H9 (cell line): ENCODE measurements around the gene CERS3. TPM values are rescaled to one million over a fixed set of nuclear protein-coding genes. Genes with fewer than 3 reads are reported as not detected.

Source experiments
- DNase-seq: peaks from one replicate; pipeline ENCODE4 v3.0.0-alpha.2; 2017
- H2AFZ ChIP-seq: one replicate; pipeline ENCODE4 v1.6.1; 2013; ENCODE audit warnings: mild to moderate bottlenecking, low read length, control low read depth, moderate library complexity
- H2AK5ac ChIP-seq: 2 replicates; pipeline ENCODE4 v1.6.1; 2013; ENCODE audit warnings: low read length, control low read depth, mixed read lengths; ENCODE audit not compliant: insufficient read length
- H2BK120ac ChIP-seq: one replicate; pipeline ENCODE4 v1.6.1; 2013; ENCODE audit warnings: low read depth, mild to moderate bottlenecking, low read length, control low read depth, inconsistent platforms; ENCODE audit not compliant: poor library complexity, severe bottlenecking
- H2BK12ac ChIP-seq: 2 replicates; pipeline ENCODE4 v1.6.1; 2013; ENCODE audit warnings: low read length, control low read depth, mixed read lengths, low read depth; ENCODE audit not compliant: insufficient read length
- H2BK15ac ChIP-seq: 2 replicates; pipeline ENCODE4 v1.6.1; 2013; ENCODE audit warnings: low read depth, low read length, control low read depth
- H2BK20ac ChIP-seq: one replicate; pipeline ENCODE4 v1.6.1; 2013; ENCODE audit warnings: low read depth, mild to moderate bottlenecking, low read length, control low read depth, inconsistent platforms; ENCODE audit not compliant: poor library complexity, severe bottlenecking
- H2BK5ac ChIP-seq: 2 replicates; pipeline ENCODE4 v1.6.1; 2013; ENCODE audit warnings: low read length, control low read depth, mixed read lengths; ENCODE audit not compliant: insufficient read length
- H3K14ac ChIP-seq: 2 replicates; pipeline ENCODE4 v1.6.1; 2013; ENCODE audit warnings: low read length, control low read depth; ENCODE audit not compliant: insufficient read depth
- H3K18ac ChIP-seq: 2 replicates; pipeline ENCODE4 v1.6.1; 2013; ENCODE audit warnings: low read depth, mild to moderate bottlenecking, mixed read lengths, low read length, control low read depth; ENCODE audit not compliant: insufficient read length
- H3K23ac ChIP-seq: 2 replicates; pipeline ENCODE4 v1.6.1; 2013; ENCODE audit warnings: low read length, control low read depth, mixed read lengths, low read depth; ENCODE audit not compliant: insufficient read length
- H3K23me2 ChIP-seq: 2 replicates; pipeline ENCODE4 v1.6.1; 2013; ENCODE audit warnings: low read depth, mild to moderate bottlenecking, mixed read lengths, low read length, control low read depth; ENCODE audit not compliant: insufficient read length, poor library complexity, severe bottlenecking
- H3K27ac ChIP-seq: 2 replicates; pipeline ENCODE4 v1.5.1; 2013; ENCODE audit warnings: low read length, control low read depth, mixed read lengths, low read depth; ENCODE audit not compliant: insufficient read length
- H3K27me3 ChIP-seq: 2 replicates; pipeline ENCODE4 v1.6.1; 2013; ENCODE audit warnings: low read length, control low read depth, inconsistent platforms; ENCODE audit not compliant: insufficient read depth
- H3K4ac ChIP-seq: 2 replicates; pipeline ENCODE4 v1.6.1; 2013; ENCODE audit warnings: low read depth, mild to moderate bottlenecking, control low read depth, inconsistent platforms, low read length, moderate library complexity
- H3K4me1 ChIP-seq: 2 replicates; pipeline ENCODE4 v1.6.1; 2013; ENCODE audit warnings: low read length, control low read depth, inconsistent platforms; ENCODE audit not compliant: insufficient read depth
- H3K4me2 ChIP-seq: 2 replicates; pipeline ENCODE4 v1.6.1; 2013; ENCODE audit warnings: low read length, control low read depth, mixed read lengths; ENCODE audit not compliant: insufficient read length, insufficient read depth
- H3K56ac ChIP-seq: 2 replicates; pipeline ENCODE4 v1.6.1; 2013; ENCODE audit warnings: low read depth, mild to moderate bottlenecking, mixed read lengths, low read length, control low read depth; ENCODE audit not compliant: insufficient read length
- H3K79me1 ChIP-seq: 2 replicates; pipeline ENCODE4 v1.6.1; 2013; ENCODE audit warnings: low read depth, mild to moderate bottlenecking, moderate library complexity, low read length, control low read depth, inconsistent platforms; ENCODE audit not compliant: insufficient read depth, poor library complexity, severe bottlenecking
- H3K79me2 ChIP-seq: 2 replicates; pipeline ENCODE4 v1.6.1; 2013; ENCODE audit warnings: low read length, control low read depth, inconsistent platforms; ENCODE audit not compliant: insufficient read depth
- H3K9ac ChIP-seq: 2 replicates; pipeline ENCODE4 v1.6.1; 2013; ENCODE audit warnings: low read length, control low read depth, mixed read lengths; ENCODE audit not compliant: insufficient read length; ENCODE audit errors: extremely low read depth
- H3K9me3 ChIP-seq: one replicate; pipeline ENCODE4 v1.6.1; 2013; ENCODE audit warnings: low read depth, low read length, inconsistent platforms; ENCODE audit not compliant: control insufficient read depth
- H3T11ph ChIP-seq: one replicate; pipeline ENCODE4 v1.6.1; 2013; ENCODE audit warnings: mild to moderate bottlenecking, low read length, control low read depth, inconsistent platforms
- H4K20me1 ChIP-seq: one replicate; pipeline ENCODE4 v1.6.1; 2013; ENCODE audit not compliant: control insufficient read depth, insufficient read length, insufficient read depth
- H4K5ac ChIP-seq: 2 replicates; pipeline ENCODE4 v1.6.1; 2013; ENCODE audit warnings: low read depth, mild to moderate bottlenecking, mixed read lengths, low read length, control low read depth; ENCODE audit not compliant: insufficient read length
- H4K8ac ChIP-seq: replicated peaks from 2 replicates; pipeline ENCODE4 v1.6.1; 2013; ENCODE audit warnings: low read length, control low read depth, mixed read lengths, low read depth; ENCODE audit not compliant: insufficient read length
- H4K91ac ChIP-seq: 2 replicates; pipeline ENCODE4 v1.6.1; 2013; ENCODE audit warnings: low read depth, mild to moderate bottlenecking, moderate library complexity, mixed read lengths, low read length, control low read depth; ENCODE audit not compliant: insufficient read length
- H3K27ac Mint-ChIP-seq, 3 experiments: 2 replicates in 2 of 3; 3 replicates in 1 of 3; pipeline ENCODE4 v1.8.0; 2020 to 2021; ENCODE audit warnings: mixed read lengths in 3 of 3, mild to moderate bottlenecking in 1 of 3, moderate library complexity in 1 of 3
- H3K27me3 Mint-ChIP-seq: 2 replicates; pipeline ENCODE4 v1.8.0; 2021; ENCODE audit warnings: low read depth, mild to moderate bottlenecking, moderate library complexity, mixed read lengths
- H3K36me3 Mint-ChIP-seq, 3 experiments: 2 replicates in 2 of 3; 3 replicates in 1 of 3; pipeline ENCODE4 v1.8.0; 2020 to 2021; ENCODE audit warnings: low read depth in 3 of 3, mixed read lengths in 3 of 3; ENCODE audit not compliant: insufficient read depth in 1 of 3
- H3K4me1 Mint-ChIP-seq, 2 experiments: 2 replicates each; pipeline ENCODE4 v1.8.0; 2020; ENCODE audit warnings: mixed read lengths in 2 of 2
- H3K4me3 Mint-ChIP-seq, 2 experiments: 2 replicates in 1 of 2; 3 replicates in 1 of 2; pipeline ENCODE4 v1.8.0; 2020 to 2021; ENCODE audit warnings: mild to moderate bottlenecking in 2 of 2, mixed read lengths in 2 of 2, moderate library complexity in 1 of 2
- H3K9me3 Mint-ChIP-seq, 2 experiments: 2 replicates in 1 of 2; 3 replicates in 1 of 2; pipeline ENCODE4 v1.8.0; 2020; ENCODE audit warnings: mild to moderate bottlenecking in 2 of 2, mixed read lengths in 2 of 2, moderate library complexity in 1 of 2
- WGBS: extraction: QIAGEN DNeasy Blood & Tissue Kit; methylation state at CpG from one replicate; pipeline ENCODE4 v1.1.7; 2013; ENCODE audit warnings: missing lambda C conversion rate, low lambda C conversion rate, mixed read lengths; ENCODE audit not compliant: insufficient read length; ENCODE audit errors: extremely low coverage; 5-methylcytosine and 5-hydroxymethylcytosine counted together
- total RNA-seq: library from RNA; stranded (reverse); gene quantifications from 2 replicates; pipeline ENCODE4 v1.2.1, GENCODE V29; 2021
- TF ChIP-seq, protein P1 (sequence below): fragments of 200-600 bp; sonication (generic); conservative IDR thresholded peaks from 3 replicates; pipeline ENCODE4 v1.8.0; 2021; ENCODE audit warnings: antibody characterized with exemption, mild to moderate bottlenecking

The CERS3 gene
- total RNA-seq, 1 experiment from 2014 or later: 1.4 TPM

DNA sequence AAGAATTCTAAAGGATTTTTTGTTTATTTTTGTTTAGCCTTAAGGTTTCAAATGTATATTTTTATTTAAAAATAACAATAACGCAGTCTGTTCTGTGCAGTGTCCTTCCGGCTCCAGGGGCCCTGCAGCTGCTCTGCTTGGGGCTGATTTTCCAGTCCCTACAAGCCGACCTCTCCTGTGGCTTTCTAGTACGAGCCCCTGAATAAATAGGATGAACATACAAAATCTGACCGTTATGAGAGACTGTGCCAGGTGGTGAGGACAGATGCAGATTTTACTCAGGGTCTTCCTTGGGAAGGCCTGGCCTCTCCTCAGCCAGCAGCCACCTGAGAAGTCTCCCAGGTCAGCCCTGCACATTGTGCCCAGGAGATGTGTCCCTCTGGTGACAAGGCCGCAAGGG is 127.8 kb downstream of the CERS3 start:
- H2BK12ac ChIP-seq: no peak overlapping the region
- no peaks in the 10 kb centered on the region for H4K20me1 ChIP-seq
- no peaks in the 10 kb centered on the region for H3K79me2 ChIP-seq
- Mint-ChIP-seq H3K36me3 (peaks cover 0 to 2% (median 0%) of the 10 kb centered on the region in 3 experiments; a peak in 1 of 7 replicates), H3K27me3 (no peaks in the 10 kb centered on the region), H3K9me3 (peaks cover 2 to 19% of the 10 kb centered on the region in 2 experiments), H3K4me1 (no peaks in the 10 kb centered on the region), H3K4me3 (no peak overlapping the region), H3K27ac (no peak overlapping the region)
- H4K8ac ChIP-seq: no peak overlapping the region
- H2AFZ ChIP-seq: no peak overlapping the region
- no peaks in the 10 kb centered on the region for H3K27me3 ChIP-seq
- no peak overlapping the region for H4K91ac ChIP-seq
- H3K9ac ChIP-seq: no peak overlapping the region
- TF ChIP-seq, protein P1, sequence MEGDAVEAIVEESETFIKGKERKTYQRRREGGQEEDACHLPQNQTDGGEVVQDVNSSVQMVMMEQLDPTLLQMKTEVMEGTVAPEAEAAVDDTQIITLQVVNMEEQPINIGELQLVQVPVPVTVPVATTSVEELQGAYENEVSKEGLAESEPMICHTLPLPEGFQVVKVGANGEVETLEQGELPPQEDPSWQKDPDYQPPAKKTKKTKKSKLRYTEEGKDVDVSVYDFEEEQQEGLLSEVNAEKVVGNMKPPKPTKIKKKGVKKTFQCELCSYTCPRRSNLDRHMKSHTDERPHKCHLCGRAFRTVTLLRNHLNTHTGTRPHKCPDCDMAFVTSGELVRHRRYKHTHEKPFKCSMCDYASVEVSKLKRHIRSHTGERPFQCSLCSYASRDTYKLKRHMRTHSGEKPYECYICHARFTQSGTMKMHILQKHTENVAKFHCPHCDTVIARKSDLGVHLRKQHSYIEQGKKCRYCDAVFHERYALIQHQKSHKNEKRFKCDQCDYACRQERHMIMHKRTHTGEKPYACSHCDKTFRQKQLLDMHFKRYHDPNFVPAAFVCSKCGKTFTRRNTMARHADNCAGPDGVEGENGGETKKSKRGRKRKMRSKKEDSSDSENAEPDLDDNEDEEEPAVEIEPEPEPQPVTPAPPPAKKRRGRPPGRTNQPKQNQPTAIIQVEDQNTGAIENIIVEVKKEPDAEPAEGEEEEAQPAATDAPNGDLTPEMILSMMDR: no peak
- H2AK5ac ChIP-seq: no peak overlapping the region
- H3K4ac ChIP-seq: no peak overlapping the region
- no peak overlapping the region for H4K5ac ChIP-seq
- H2BK15ac ChIP-seq: no peak overlapping the region
- no peak overlapping the region for H3K56ac ChIP-seq
- H3K14ac ChIP-seq: no peak overlapping the region
- no peaks in the 10 kb centered on the region for H3K23me2 ChIP-seq
- H3T11ph ChIP-seq: no peak overlapping the region
- H2BK120ac ChIP-seq: no peak overlapping the region
- WGBS: no CpG with 5 or more reads among the region's 6 CpGs
- H3K4me2 ChIP-seq: no peak overlapping the region
- DNase-seq: no peak
- H3K79me1 ChIP-seq: no peaks in the 10 kb centered on the region
- H3K9me3 ChIP-seq: no peaks in the 10 kb centered on the region
- no peak overlapping the region for H3K23ac ChIP-seq
- H3K18ac ChIP-seq: no peak overlapping the region
- H2BK20ac ChIP-seq: no peak overlapping the region
- no peaks in the 10 kb centered on the region for H3K4me1 ChIP-seq
- H3K27ac ChIP-seq: no peak overlapping the region
- no peak overlapping the region for H2BK5ac ChIP-seq
